ENCODE measurements around the gene SDHAF2.

- TF ChIP-seq POLR2A (IDR thresholded peaks at IDR 0.05; ENCODE audit: borderline replicate concordance, extremely low read depth, insufficient read depth, insufficient read length): no peak
- TF ChIP-seq YY1 (IDR thresholded peaks at IDR 0.05; ENCODE audit: extremely low read depth, insufficient replicate concordance, low read depth, low read length): no peak
- TF ChIP-seq, protein P1, sequence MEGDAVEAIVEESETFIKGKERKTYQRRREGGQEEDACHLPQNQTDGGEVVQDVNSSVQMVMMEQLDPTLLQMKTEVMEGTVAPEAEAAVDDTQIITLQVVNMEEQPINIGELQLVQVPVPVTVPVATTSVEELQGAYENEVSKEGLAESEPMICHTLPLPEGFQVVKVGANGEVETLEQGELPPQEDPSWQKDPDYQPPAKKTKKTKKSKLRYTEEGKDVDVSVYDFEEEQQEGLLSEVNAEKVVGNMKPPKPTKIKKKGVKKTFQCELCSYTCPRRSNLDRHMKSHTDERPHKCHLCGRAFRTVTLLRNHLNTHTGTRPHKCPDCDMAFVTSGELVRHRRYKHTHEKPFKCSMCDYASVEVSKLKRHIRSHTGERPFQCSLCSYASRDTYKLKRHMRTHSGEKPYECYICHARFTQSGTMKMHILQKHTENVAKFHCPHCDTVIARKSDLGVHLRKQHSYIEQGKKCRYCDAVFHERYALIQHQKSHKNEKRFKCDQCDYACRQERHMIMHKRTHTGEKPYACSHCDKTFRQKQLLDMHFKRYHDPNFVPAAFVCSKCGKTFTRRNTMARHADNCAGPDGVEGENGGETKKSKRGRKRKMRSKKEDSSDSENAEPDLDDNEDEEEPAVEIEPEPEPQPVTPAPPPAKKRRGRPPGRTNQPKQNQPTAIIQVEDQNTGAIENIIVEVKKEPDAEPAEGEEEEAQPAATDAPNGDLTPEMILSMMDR (IDR thresholded peaks at IDR 0.05 in 2 of 3, conservative IDR thresholded peaks at IDR 0.05 in 1 of 3; ENCODE audit: borderline replicate concordance in 1 of 3, insufficient read depth in 1 of 3, low read depth in 2 of 3, low read length in 2 of 3): no peak
- TF ChIP-seq, protein P2, sequence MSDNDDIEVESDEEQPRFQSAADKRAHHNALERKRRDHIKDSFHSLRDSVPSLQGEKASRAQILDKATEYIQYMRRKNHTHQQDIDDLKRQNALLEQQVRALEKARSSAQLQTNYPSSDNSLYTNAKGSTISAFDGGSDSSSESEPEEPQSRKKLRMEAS (IDR thresholded peaks at IDR 0.05): no peak
- TF ChIP-seq SP1 (IDR thresholded peaks at IDR 0.05; ENCODE audit: low read depth): no peak
- no peak for TF ChIP-seq EZH2 (IDR thresholded peaks at IDR 0.05)
- TF ChIP-seq, protein P3, sequence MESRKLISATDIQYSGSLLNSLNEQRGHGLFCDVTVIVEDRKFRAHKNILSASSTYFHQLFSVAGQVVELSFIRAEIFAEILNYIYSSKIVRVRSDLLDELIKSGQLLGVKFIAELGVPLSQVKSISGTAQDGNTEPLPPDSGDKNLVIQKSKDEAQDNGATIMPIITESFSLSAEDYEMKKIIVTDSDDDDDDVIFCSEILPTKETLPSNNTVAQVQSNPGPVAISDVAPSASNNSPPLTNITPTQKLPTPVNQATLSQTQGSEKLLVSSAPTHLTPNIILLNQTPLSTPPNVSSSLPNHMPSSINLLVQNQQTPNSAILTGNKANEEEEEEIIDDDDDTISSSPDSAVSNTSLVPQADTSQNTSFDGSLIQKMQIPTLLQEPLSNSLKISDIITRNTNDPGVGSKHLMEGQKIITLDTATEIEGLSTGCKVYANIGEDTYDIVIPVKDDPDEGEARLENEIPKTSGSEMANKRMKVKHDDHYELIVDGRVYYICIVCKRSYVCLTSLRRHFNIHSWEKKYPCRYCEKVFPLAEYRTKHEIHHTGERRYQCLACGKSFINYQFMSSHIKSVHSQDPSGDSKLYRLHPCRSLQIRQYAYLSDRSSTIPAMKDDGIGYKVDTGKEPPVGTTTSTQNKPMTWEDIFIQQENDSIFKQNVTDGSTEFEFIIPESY (IDR thresholded peaks at IDR 0.05; ENCODE audit: extremely low read depth, insufficient replicate concordance, low read length): no peak
These were observed 47.2 kb downstream of the SDHAF2 start for GRCh38 chr11:61477126-61477525.
